ENCODE measurements around the gene FARS2. TPM values are rescaled to one million over a fixed set of nuclear protein-coding genes. Genes with fewer than 3 reads are reported as not detected.

FARS2 gene
- total and polyA plus RNA-seq, 9 of the 15 experiments (the other 6 are each of a cell fraction or from before 2014, with no cell fraction given), result 16.5 to 62.2 (median 27.0) TPM

- no peak for TF ChIP-seq YY1 (IDR thresholded peaks at IDR 0.05; ENCODE audit: borderline replicate concordance in 1 of 3, control insufficient read depth in 1 of 3, extremely low read depth in 1 of 3, insufficient read depth in 3 of 3, insufficient read length in 1 of 3, insufficient replicate concordance in 2 of 3, low read depth in 1 of 3, low read length in 2 of 3)
- TF ChIP-seq ZNF79 (CRISPR knock-in tag; IDR thresholded peaks at IDR 0.05; ENCODE audit: low read depth), result no peak
These were observed 434.2 kb downstream of the FARS2 start (continued) for GRCh38 chr6:5695260-5696245.

- Histone ChIP-seq H2AFZ (ENCODE audit: low read depth, low read length) (no peak overlapping the region), H3K27ac (ENCODE audit: extremely low read depth, low read depth, low read length) (no peak overlapping the region), H3K4me3 (no peak overlapping the region), H4K20me1 (replicated peaks; ENCODE audit: control insufficient read depth, insufficient read depth, low read length) (no peaks in the 10 kb centered on the region), H3K4me2 (ENCODE audit: insufficient read depth, low read length) (no peak overlapping the region), H3K27me3 (ENCODE audit: control insufficient read depth in 2 of 2, insufficient read depth in 2 of 2, low read length in 2 of 2) (peaks cover 0 to 4% of the 10 kb centered on the region in 2 experiments; a peak in 1 of 5 replicates), H3K4me1 (replicated peaks in 1 of 2; ENCODE audit: control insufficient read depth in 2 of 2, insufficient read depth in 2 of 2, low read length in 2 of 2) (no peaks in the 10 kb centered on the region; a peak in 1 of 5 replicates), H3K36me3 (ENCODE audit: control insufficient read depth, insufficient read depth, low read length) (no peaks in the 10 kb centered on the region), H3K9me1 (ENCODE audit: control insufficient read depth, insufficient read depth, low read length) (no peaks in the 10 kb centered on the region), H3K79me2 (ENCODE audit: control insufficient read depth, insufficient read depth, low read length) (no peaks in the 10 kb centered on the region), H3K9ac (ENCODE audit: insufficient read depth in 1 of 2, low read depth in 2 of 2, low read length in 2 of 2) (no peak overlapping the region), H3K9me3 (replicated peaks; ENCODE audit: control insufficient read depth, insufficient read depth, low read depth, low read length) (no peaks in the 10 kb centered on the region)
- BruUV-seq (replicated peaks), result no TSS peak
- ATAC-seq (no peak), FAIRE-seq (no peak), DNase-seq (ENCODE audit: extremely low read depth in 1 of 4, low spot score in 3 of 4) (no peak)
- intact Hi-C loops (cut with micrococcal nuclease), result no loop called here
- in situ Hi-C loops (cut with MboI), result no loop called here
- POLR2A ChIA-PET, result no interaction called here
- TF ChIP-seq ZNF436 (CRISPR knock-in tag; IDR thresholded peaks at IDR 0.05) (no peak), MTA1 (IDR thresholded peaks at IDR 0.05; ENCODE audit: borderline replicate concordance) (no peak), ZNF41 (CRISPR knock-in tag; conservative IDR thresholded peaks at IDR 0.05) (no peak), ZNF395 (CRISPR knock-in tag; IDR thresholded peaks at IDR 0.05) (no peak), TAF9B (IDR thresholded peaks at IDR 0.05; ENCODE audit: partially characterized antibody) (no peak)
- CTCF ChIA-PET (ENCODE audit: low intra/inter-chr PET ratio), result no interaction called here
These were observed 436.2 kb downstream of the FARS2 start for GRCh38 chr6:5697508-5697907.
